WTC11 (cell line): Measurements from ENCODE around the gene COMMD7.
"Not testable (repeated sequence)": the region's sequence is repeated elsewhere in the genome, so short reads cannot be mapped to it uniquely, and the experiment has no call there.

ENCODE experiments used
- ATF2 ChIP-seq: sonication (generic); formaldehyde crosslinking; IDR thresholded peaks from 2 replicates; pipeline ENCODE4 v1.8.1; 2022; ENCODE audit warnings: low read depth, missing genetic modification reagents, borderline replicate concordance
- CTCF ChIP-seq: fragments of 200-600 bp; IDR thresholded peaks from 2 replicates; pipeline ENCODE4 v1.8.0; 2022; ENCODE audit warnings: antibody characterized with exemption
- HMGXB4 ChIP-seq: sonication (generic); formaldehyde crosslinking; IDR thresholded peaks from 2 replicates; pipeline ENCODE4 v1.8.1; 2023; ENCODE audit warnings: mild to moderate bottlenecking, moderate library complexity, missing genetic modification reagents
- KAT7 ChIP-seq: sonication (generic); formaldehyde crosslinking; IDR thresholded peaks from 2 replicates; pipeline ENCODE4 v1.8.1; 2023; ENCODE audit warnings: missing genetic modification reagents, mild to moderate bottlenecking, borderline replicate concordance
- NFE2L1 ChIP-seq: sonication (generic); formaldehyde crosslinking; IDR thresholded peaks from 2 replicates; pipeline ENCODE4 v1.8.1; 2023; ENCODE audit warnings: missing genetic modification reagents
- NFYB ChIP-seq: sonication (generic); formaldehyde crosslinking; conservative IDR thresholded peaks from 2 replicates; pipeline ENCODE4 v1.8.0; 2022; ENCODE audit warnings: low read depth, missing genetic modification reagents
- PRRX2 ChIP-seq: fragments of 250-450 bp; sonication (Bioruptor Pico); IDR thresholded peaks from 2 replicates; pipeline ENCODE4 v1.8.0; 2021; ENCODE audit warnings: mild to moderate bottlenecking
- SP1 ChIP-seq: sonication (generic); formaldehyde crosslinking; conservative IDR thresholded peaks from 2 replicates; pipeline ENCODE4 v1.8.1; 2022; ENCODE audit warnings: missing genetic modification reagents
- ZNF138 ChIP-seq: sonication (generic); formaldehyde crosslinking; conservative IDR thresholded peaks from 2 replicates; pipeline ENCODE4 v1.8.1; 2022; ENCODE audit warnings: mild to moderate bottlenecking, moderate library complexity, missing genetic modification reagents
- ZNF317 ChIP-seq: sonication (generic); formaldehyde crosslinking; IDR thresholded peaks from 2 replicates; pipeline ENCODE4 v1.8.1; 2023; ENCODE audit warnings: low read depth, mild to moderate bottlenecking, moderate library complexity, missing genetic modification reagents, borderline replicate concordance
- ZNF416 ChIP-seq: fragments of 250-450 bp; sonication (Bioruptor Pico); IDR thresholded peaks from 2 replicates; pipeline ENCODE4 v1.9.0; 2021; ENCODE audit warnings: mild to moderate bottlenecking, inconsistent platforms

GRCh38 chr20:32709029-32709631, 34.1 kb downstream of the COMMD7 start:
- not testable (repeated sequence) for TF ChIP-seq PRRX2 (CRISPR knock-in tag); CTCF; SP1; ATF2; NFE2L1 (CRISPR knock-in tag); NFYB (CRISPR knock-in tag); KAT7 (CRISPR knock-in tag); HMGXB4 (CRISPR knock-in tag); ZNF138 (CRISPR knock-in tag); ZNF416; ZNF317 (CRISPR knock-in tag)
